WTC11 (cell line): ENCODE results near the gene KCNIP1.

Experiments used
- TEAD4 ChIP-seq: sonication (generic); formaldehyde crosslinking; IDR thresholded peaks from 2 replicates; pipeline ENCODE4 v1.8.0; 2022; ENCODE audit warnings: mild to moderate bottlenecking, missing genetic modification reagents
- ZBTB21 ChIP-seq: sonication (generic); formaldehyde crosslinking; IDR thresholded peaks from 2 replicates; pipeline ENCODE4 v1.8.1; 2023; ENCODE audit warnings: mild to moderate bottlenecking, missing genetic modification reagents, borderline replicate concordance
- ZMAT4 ChIP-seq: fragments of 250-450 bp; sonication (Bioruptor Pico); IDR thresholded peaks from 2 replicates; pipeline ENCODE4 v1.9.0; 2021; ENCODE audit warnings: mild to moderate bottlenecking
- TF ChIP-seq, protein P1 (sequence below): sonication (generic); formaldehyde crosslinking; IDR thresholded peaks from 2 replicates; pipeline ENCODE4 v1.8.1; 2023; ENCODE audit warnings: mild to moderate bottlenecking, missing genetic modification reagents, moderate library complexity
- TF ChIP-seq, protein P2 (sequence below): sonication (generic); formaldehyde crosslinking; IDR thresholded peaks from 2 replicates; pipeline ENCODE4 v1.8.1; 2023; ENCODE audit warnings: mild to moderate bottlenecking, missing genetic modification reagents, borderline replicate concordance
- TF ChIP-seq, protein P3 (sequence below): sonication (generic); formaldehyde crosslinking; IDR thresholded peaks from 2 replicates; pipeline ENCODE4 v1.8.0; 2022; ENCODE audit warnings: mild to moderate bottlenecking, missing genetic modification reagents

- TF ChIP-seq, protein P1, sequence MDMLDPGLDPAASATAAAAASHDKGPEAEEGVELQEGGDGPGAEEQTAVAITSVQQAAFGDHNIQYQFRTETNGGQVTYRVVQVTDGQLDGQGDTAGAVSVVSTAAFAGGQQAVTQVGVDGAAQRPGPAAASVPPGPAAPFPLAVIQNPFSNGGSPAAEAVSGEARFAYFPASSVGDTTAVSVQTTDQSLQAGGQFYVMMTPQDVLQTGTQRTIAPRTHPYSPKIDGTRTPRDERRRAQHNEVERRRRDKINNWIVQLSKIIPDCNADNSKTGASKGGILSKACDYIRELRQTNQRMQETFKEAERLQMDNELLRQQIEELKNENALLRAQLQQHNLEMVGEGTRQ (CRISPR knock-in tag), result no peak
- no peak for TF ChIP-seq TEAD4 (CRISPR knock-in tag)
- no peak for TF ChIP-seq ZMAT4 (CRISPR knock-in tag)
- TF ChIP-seq, protein P2, sequence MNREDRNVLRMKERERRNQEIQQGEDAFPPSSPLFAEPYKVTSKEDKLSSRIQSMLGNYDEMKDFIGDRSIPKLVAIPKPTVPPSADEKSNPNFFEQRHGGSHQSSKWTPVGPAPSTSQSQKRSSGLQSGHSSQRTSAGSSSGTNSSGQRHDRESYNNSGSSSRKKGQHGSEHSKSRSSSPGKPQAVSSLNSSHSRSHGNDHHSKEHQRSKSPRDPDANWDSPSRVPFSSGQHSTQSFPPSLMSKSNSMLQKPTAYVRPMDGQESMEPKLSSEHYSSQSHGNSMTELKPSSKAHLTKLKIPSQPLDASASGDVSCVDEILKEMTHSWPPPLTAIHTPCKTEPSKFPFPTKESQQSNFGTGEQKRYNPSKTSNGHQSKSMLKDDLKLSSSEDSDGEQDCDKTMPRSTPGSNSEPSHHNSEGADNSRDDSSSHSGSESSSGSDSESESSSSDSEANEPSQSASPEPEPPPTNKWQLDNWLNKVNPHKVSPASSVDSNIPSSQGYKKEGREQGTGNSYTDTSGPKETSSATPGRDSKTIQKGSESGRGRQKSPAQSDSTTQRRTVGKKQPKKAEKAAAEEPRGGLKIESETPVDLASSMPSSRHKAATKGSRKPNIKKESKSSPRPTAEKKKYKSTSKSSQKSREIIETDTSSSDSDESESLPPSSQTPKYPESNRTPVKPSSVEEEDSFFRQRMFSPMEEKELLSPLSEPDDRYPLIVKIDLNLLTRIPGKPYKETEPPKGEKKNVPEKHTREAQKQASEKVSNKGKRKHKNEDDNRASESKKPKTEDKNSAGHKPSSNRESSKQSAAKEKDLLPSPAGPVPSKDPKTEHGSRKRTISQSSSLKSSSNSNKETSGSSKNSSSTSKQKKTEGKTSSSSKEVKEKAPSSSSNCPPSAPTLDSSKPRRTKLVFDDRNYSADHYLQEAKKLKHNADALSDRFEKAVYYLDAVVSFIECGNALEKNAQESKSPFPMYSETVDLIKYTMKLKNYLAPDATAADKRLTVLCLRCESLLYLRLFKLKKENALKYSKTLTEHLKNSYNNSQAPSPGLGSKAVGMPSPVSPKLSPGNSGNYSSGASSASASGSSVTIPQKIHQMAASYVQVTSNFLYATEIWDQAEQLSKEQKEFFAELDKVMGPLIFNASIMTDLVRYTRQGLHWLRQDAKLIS, result no peak
- TF ChIP-seq, protein P3, sequence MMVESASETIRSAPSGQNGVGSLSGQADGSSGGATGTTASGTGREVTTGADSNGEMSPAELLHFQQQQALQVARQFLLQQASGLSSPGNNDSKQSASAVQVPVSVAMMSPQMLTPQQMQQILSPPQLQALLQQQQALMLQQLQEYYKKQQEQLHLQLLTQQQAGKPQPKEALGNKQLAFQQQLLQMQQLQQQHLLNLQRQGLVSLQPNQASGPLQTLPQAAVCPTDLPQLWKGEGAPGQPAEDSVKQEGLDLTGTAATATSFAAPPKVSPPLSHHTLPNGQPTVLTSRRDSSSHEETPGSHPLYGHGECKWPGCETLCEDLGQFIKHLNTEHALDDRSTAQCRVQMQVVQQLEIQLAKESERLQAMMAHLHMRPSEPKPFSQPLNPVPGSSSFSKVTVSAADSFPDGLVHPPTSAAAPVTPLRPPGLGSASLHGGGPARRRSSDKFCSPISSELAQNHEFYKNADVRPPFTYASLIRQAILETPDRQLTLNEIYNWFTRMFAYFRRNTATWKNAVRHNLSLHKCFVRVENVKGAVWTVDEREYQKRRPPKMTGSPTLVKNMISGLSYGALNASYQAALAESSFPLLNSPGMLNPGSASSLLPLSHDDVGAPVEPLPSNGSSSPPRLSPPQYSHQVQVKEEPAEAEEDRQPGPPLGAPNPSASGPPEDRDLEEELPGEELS (CRISPR knock-in tag), result no peak
- TF ChIP-seq ZBTB21 (CRISPR knock-in tag), result no peak
These were observed 29.1 kb downstream of the KCNIP1 start for GRCh38 chr5:170532935-170533334.
